GM12878 (cell line): ENCODE measurements around the gene SPTAN1. TPM values are rescaled to one million over a fixed set of nuclear protein-coding genes. Genes with fewer than 3 reads are reported as not detected.
"Not testable (repeated sequence)": the region's sequence is repeated elsewhere in the genome, so short reads cannot be mapped to it uniquely, and the experiment has no call there.

Experiments
- ATAC-seq: fragments of 200-7000 bp; cut with Tn5 transposase; 3 replicates; pipeline ENCODE4 v1.9.1; 2020; ENCODE audit warnings: mild to moderate bottlenecking, moderate library complexity
- BruUV-seq: library from RNA; stranded (reverse); fragments of 400-500 nt; replicated peaks from 2 replicates; lab custom pipeline; 2021; lab: Mats Ljungman, UMichigan
- CTCF ChIA-PET: fragments of 300-600 bp; sonication (Branson Sonifier 250); formaldehyde crosslinking; extraction: SDS; loops from one replicate; lab custom pipeline; 2021; ENCODE audit warnings: inconsistent platforms; lab: Yijun Ruan, JAX
- POLR2A ChIA-PET: fragments of 350-600 bp; formaldehyde crosslinking; extraction: SDS; loops from one replicate; lab custom pipeline; 2021; ENCODE audit warnings: inconsistent platforms; lab: Charles Lee
- RAD21 ChIA-PET: fragments of 300-600 bp; sonication (Branson Sonifier 250); formaldehyde crosslinking; loops from one replicate; lab custom pipeline; 2023; ENCODE audit warnings: antibody characterized with exemption; ENCODE audit not compliant: unreplicated experiment; lab: Charles Lee
- SMC1A ChIA-PET: fragments of 300-600 bp; sonication (Branson Sonifier 250); formaldehyde crosslinking; loops from one replicate; lab custom pipeline; 2023; ENCODE audit not compliant: unreplicated experiment, uncharacterized antibody; lab: Charles Lee
- DNase-seq: peaks from one replicate; pipeline ENCODE4 v3.0.0-alpha.2; 2011; ENCODE audit warnings: low read depth, low spot score
- FAIRE-seq: peaks from 3 replicates; lab custom pipeline; 2011; peaks lifted over from hg19 to GRCh38; lab: Jason Lieb, UNC
- H2AFZ ChIP-seq: 2 replicates; pipeline ENCODE4 v1.6.0; 2011; ENCODE audit warnings: low read depth, low read length, control low read depth; ENCODE audit not compliant: control insufficient read depth
- H3K27ac ChIP-seq: 2 replicates; pipeline ENCODE4 v1.5.1; 2011; ENCODE audit warnings: control low read depth; ENCODE audit not compliant: control insufficient read depth, insufficient read depth
- H3K27me3 ChIP-seq, 2 experiments: replicated peaks in 1 of 2; 2 replicates each; pipeline versions ENCODE4 v1.6.0 to v1.6.1; 2011; ENCODE audit warnings: low read length in 1 of 2; ENCODE audit not compliant: control insufficient read depth in 2 of 2, insufficient read depth in 2 of 2
- H3K36me3 ChIP-seq, 2 experiments: 2 replicates each; pipeline ENCODE4 v1.5.1; 2011; ENCODE audit warnings: low read length in 1 of 2; ENCODE audit not compliant: control insufficient read depth in 2 of 2, insufficient read depth in 2 of 2
- H3K4me1 ChIP-seq: 2 replicates; pipeline ENCODE4 v1.6.1; 2011; ENCODE audit warnings: mild to moderate bottlenecking, low read length, moderate library complexity, mixed read lengths; ENCODE audit not compliant: control insufficient read depth, insufficient read depth
- H3K4me2 ChIP-seq: 2 replicates; pipeline ENCODE4 v1.6.0; 2011; ENCODE audit warnings: control low read depth; ENCODE audit not compliant: control insufficient read depth, insufficient read depth
- H3K4me3 ChIP-seq: fragments of 200-600 bp; sonication (generic); 2 replicates; pipeline ENCODE4 v1.5.1; 2016
- H3K79me2 ChIP-seq: 2 replicates; pipeline ENCODE4 v1.6.0; 2011; ENCODE audit warnings: low read length; ENCODE audit not compliant: control insufficient read depth, insufficient read depth
- H3K9ac ChIP-seq: 2 replicates; pipeline ENCODE4 v1.8.0; 2011; ENCODE audit warnings: low read length, control low read depth, mixed read lengths; ENCODE audit not compliant: control insufficient read depth, insufficient read depth
- H3K9me3 ChIP-seq: replicated peaks from 3 replicates; pipeline ENCODE4 v1.5.1; 2011; ENCODE audit warnings: mild to moderate bottlenecking, low read length; ENCODE audit not compliant: control insufficient read depth, insufficient read depth
- H4K20me1 ChIP-seq: 2 replicates; pipeline ENCODE4 v1.6.0; 2011; ENCODE audit not compliant: control insufficient read depth, insufficient read depth
- CHD4 ChIP-seq: fragments of 200-600 bp; sonication (generic); IDR thresholded peaks from 2 replicates; pipeline ENCODE4 v1.6.1; 2016; ENCODE audit warnings: mild to moderate bottlenecking
- RBBP5 ChIP-seq: fragments of 200-600 bp; sonication (generic); conservative IDR thresholded peaks from 2 replicates; pipeline ENCODE4 v1.6.1; 2016
- ZSCAN29 ChIP-seq: fragments of 450-650 bp; IDR thresholded peaks from 2 replicates; pipeline ENCODE4 v1.6.1; 2017; ENCODE audit warnings: mild to moderate bottlenecking, moderate library complexity
- WGBS: methylation state at CpG from one replicate; pipeline ENCODE4 v1.1.6; 2016; ENCODE audit warnings: low lambda C conversion rate; ENCODE audit not compliant: insufficient replicate concordance, insufficient coverage; ENCODE audit errors: missing lambda C conversion rate; 5-methylcytosine and 5-hydroxymethylcytosine counted together
- in situ Hi-C: fragments of 300-500 bp; cut with MboI; formaldehyde crosslinking; loops from 9 replicates; pipeline ENCODE4 v1.14.3; 2018; ENCODE audit warnings: mixed read lengths
- intact Hi-C: fragments of 100-400 bp; cut with micrococcal nuclease; formaldehyde crosslinking; loops from one replicate; pipeline ENCODE4 v1.14.2; 2022; ENCODE audit not compliant: unreplicated experiment
- polyA plus RNA-seq, 11 experiments: library from polyadenylated mRNA; depleted of rRNA in 4 of 11; unstranded in 6 of 11; stranded (reverse) in 5 of 11; fragments of >200 nt; fragmentation: Nextera tagmentation in 4 of 11; fragmentation: Illumina TruSeq in 1 of 11; extraction: Ambion mirVana in 4 of 11; extraction: Trizol in 1 of 11; gene quantifications; 1 replicate in 1 of 11; 2 replicates in 10 of 11; pipeline versions ENCODE4 v1.2.1 to v1.2.3, GENCODE V29; 2011 to 2016; ENCODE audit warnings: inconsistent platforms in 2 of 11, missing spikeins in 2 of 11, low read depth in 1 of 11
- total RNA-seq, 4 experiments: library from RNA; depleted of rRNA in 3 of 4; stranded (reverse); fragments of >200 nt in 3 of 4; fragmentation: Illumina TruSeq in 1 of 4; extraction: Trizol in 1 of 4; gene quantifications; 2 replicates each; pipeline versions ENCODE4 v1.2.1 to v1.2.3, GENCODE V29; 2013 to 2021

Gene SPTAN1
- total and polyA plus RNA-seq, 10 of the 15 experiments (the other 5 are each of a cell fraction or from before 2014, with no cell fraction given): 18.7 to 156 (median 73.6) TPM

DNA sequence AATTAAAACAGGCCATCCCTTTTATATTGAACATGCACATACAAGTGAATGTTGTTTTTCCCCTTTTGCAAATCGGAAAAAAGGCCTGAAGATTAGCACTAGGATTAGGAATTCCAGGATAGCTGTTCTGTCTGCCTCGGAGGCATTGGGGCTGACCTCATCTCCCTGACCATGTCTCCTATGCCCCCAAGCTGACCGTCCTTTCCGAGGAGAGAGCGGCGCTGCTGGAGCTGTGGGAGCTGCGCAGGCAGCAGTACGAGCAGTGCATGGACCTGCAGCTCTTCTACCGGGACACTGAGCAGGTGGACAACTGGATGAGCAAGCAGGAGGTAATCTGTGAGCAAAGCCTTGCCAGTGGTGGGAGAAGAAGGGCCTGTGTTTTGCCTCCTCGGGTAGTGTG lies 28.3 kb downstream of the SPTAN1 start (continued):
- TF ChIP-seq CHD4 (no peak), ZSCAN29 (no peak), RBBP5 (no peak)
- TF ChIP-seq, all 136 proteins: peak for 0

DNA sequence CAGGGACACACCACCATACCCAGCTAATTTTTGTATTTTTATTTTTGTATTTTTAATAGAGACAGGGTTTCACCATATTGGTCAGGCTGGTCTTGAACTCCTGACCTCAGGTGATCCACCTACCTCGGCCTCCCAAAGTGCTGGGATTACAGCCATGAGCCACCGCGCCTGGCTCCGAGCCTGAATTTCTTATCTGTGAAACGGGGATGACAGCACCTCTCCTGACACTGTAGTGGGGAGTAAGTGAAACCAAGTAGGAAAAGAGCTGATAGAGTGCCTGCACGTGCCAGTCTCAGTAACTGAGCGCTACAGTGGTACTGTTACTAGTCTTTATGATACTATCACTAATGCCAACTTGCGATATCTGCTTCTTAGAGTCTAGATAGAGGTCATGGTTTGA lies 32.8 kb downstream of the SPTAN1 start:
- peaks cover 20 to 24% of the 10 kb centered on the region in 2 experiments; a peak in 3 of 4 replicates for H3K36me3 ChIP-seq
- intact Hi-C loops, H3K4me2 ChIP-seq, DNase-seq, H3K27ac ChIP-seq, H2AFZ ChIP-seq, H4K20me1 ChIP-seq, BruUV-seq, H3K79me2 ChIP-seq, CTCF ChIA-PET, H3K9me3 ChIP-seq, FAIRE-seq, H3K27me3 ChIP-seq, in situ Hi-C loops, H3K4me1 ChIP-seq, ATAC-seq, H3K9ac ChIP-seq, H3K4me3 ChIP-seq: not testable (repeated sequence)
- POLR2A ChIA-PET: interaction anchor here (0.7 to 1.1 kb wide), 2 partner anchors 26 to 391 kb away, joined by 3 read pairs; no protein-coding TSS in a partner anchor
- RAD21 ChIA-PET: interaction anchor here (0.6 kb wide), 1 partner anchor 118 kb away, joined by 5 read pairs; no protein-coding TSS in a partner anchor
- 99% methylated on average over 8 of the region's 8 CpGs for WGBS
- SMC1A ChIA-PET: interaction anchor here (0.6 to 1.1 kb wide), 3 partner anchors 10 to 46 kb away, joined by 3 to 4 read pairs (median 3); no protein-coding TSS in a partner anchor

DNA sequence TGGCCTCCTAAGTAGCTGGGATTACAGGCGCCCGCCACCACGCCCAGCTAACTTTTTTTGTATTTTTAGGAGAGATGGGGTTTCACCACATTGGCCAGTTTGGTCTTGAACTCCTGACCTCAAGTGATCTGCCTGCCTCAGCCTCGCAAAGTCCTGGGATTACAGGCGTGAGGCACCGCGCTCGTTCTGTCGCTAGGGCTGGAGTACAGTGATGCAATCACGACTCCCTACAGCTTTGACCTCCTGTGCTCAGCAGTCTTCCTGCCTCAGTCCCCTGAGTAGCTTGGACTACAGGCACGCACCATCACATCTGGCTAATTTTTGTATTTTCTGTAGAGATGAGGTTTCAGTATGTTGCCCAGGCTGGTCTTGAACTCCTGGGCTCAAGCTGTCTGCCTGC lies 34.5 kb downstream of the SPTAN1 start:
- ChIA-PET POLR2A (interaction anchor here (0.6 to 0.7 kb wide), 2 partner anchors 79 to 99 kb away, joined by 3 read pairs; no protein-coding TSS in a partner anchor), CTCF (interaction anchor here (1.4 kb wide), 1 partner anchor 9 kb away, joined by 3 read pairs; no protein-coding TSS in a partner anchor)
- H3K27me3 ChIP-seq, H3K9ac ChIP-seq, ATAC-seq, H3K9me3 ChIP-seq, intact Hi-C loops, H3K79me2 ChIP-seq, BruUV-seq, SMC1A ChIA-PET, RAD21 ChIA-PET, FAIRE-seq, H3K4me3 ChIP-seq, H3K4me2 ChIP-seq, DNase-seq, H3K27ac ChIP-seq, H4K20me1 ChIP-seq, in situ Hi-C loops, H2AFZ ChIP-seq, H3K4me1 ChIP-seq: not testable (repeated sequence)
- WGBS: 87% methylated on average over 11 of the region's 11 CpGs
- peaks cover 14 to 19% of the 10 kb centered on the region in 2 experiments; a peak in 3 of 4 replicates for H3K36me3 ChIP-seq
